Ovary (tissue), 9 donors: ENCODE results near the gene VSIG10L. TPM values are rescaled to one million over a fixed set of nuclear protein-coding genes. Genes with fewer than 3 reads are reported as not detected.

Source experiments
- DNase-seq, 5 donors: peaks; one replicate each; pipeline ENCODE4 v3.0.0-alpha.2; 2019 to 2020
- H3K27ac ChIP-seq, 2 donors: fragments of 200-600 bp; one replicate each; pipeline versions ENCODE4 v1.5.1 to v1.8.0; 2019 to 2022
- H3K27me3 ChIP-seq: fragments of 200-600 bp; one replicate; pipeline ENCODE4 v1.8.0; 2022
- H3K36me3 ChIP-seq: fragments of 200-600 bp; sonication (generic); one replicate; pipeline ENCODE4 v1.5.1; 2019
- H3K4me1 ChIP-seq: one replicate; pipeline ENCODE4 v1.8.1; 2013; ENCODE audit warnings: mild to moderate bottlenecking, moderate library complexity; ENCODE audit not compliant: insufficient read depth
- H3K4me3 ChIP-seq: fragments of 200-600 bp; sonication (generic); one replicate; pipeline ENCODE4 v1.5.1; 2017
- H3K9me3 ChIP-seq, 2 donors: fragments of 200-600 bp in 1 of 2; sonication (generic) in 1 of 2; one replicate each; pipeline versions ENCODE4 v1.5.1 to v1.8.1; 2013 to 2019; ENCODE audit warnings: mild to moderate bottlenecking in 1 of 2, moderate library complexity in 1 of 2
- CTCF ChIP-seq, 3 donors: fragments of 450-650 bp in 2 of 3; fragments of 200-600 bp in 1 of 3; IDR thresholded peaks; one replicate each; pipeline versions ENCODE4 v1.5.1 to v1.8.0; 2016 to 2022; ENCODE audit warnings: antibody characterized with exemption in 3 of 3, mild to moderate bottlenecking in 1 of 3
- EP300 ChIP-seq: sonication (generic); formaldehyde crosslinking; IDR thresholded peaks from one replicate; pipeline ENCODE4 v1.6.1; 2017; ENCODE audit warnings: antibody characterized with exemption
- POLR2A ChIP-seq: fragments of 450-650 bp; IDR thresholded peaks from one replicate; pipeline ENCODE4 v1.6.1; 2017; ENCODE audit warnings: antibody characterized with exemption, mild to moderate bottlenecking, moderate library complexity
- WGBS, 3 donors: extraction: QIAGEN DNeasy Blood & Tissue Kit in 1 of 3; methylation state at CpG; one replicate each; pipeline versions ENCODE4 v1.1.5 to v1.1.7; 2013 to 2017; 5-methylcytosine and 5-hydroxymethylcytosine counted together
- intact Hi-C, 4 donors: fragments of 100-400 bp; cut with DNase I; formaldehyde crosslinking; loops; one replicate each; pipeline versions ENCODE4 v1.11.0 to v1.15.1; 2022 to 2023
- polyA plus RNA-seq, 2 donors: library from polyadenylated mRNA; stranded (reverse); fragments of 200-250 nt in 1 of 2; fragments of 350-450 nt in 1 of 2; fragmentation: Illumina TruSeq in 1 of 2; extraction: RNeasy Lipid Tissue Mini Kit (QIAGEN cat#74804) in 1 of 2; gene quantifications; one replicate each; pipeline ENCODE4 v1.2.3, GENCODE V29; 2013 to 2014
- total RNA-seq, 7 donors: library from RNA; depleted of rRNA in 2 of 7; stranded (reverse); fragments of >200 nt in 2 of 7; fragmentation: NEBNext Ultra II Directional in 3 of 7; extraction: Animal tissue kit (Norgen Biotek cat#: 25700) in 3 of 7; gene quantifications; one replicate each; pipeline versions ENCODE4 v1.1.0 to v1.2.4, GENCODE V29; 2016 to 2023
- donor health status: DM: no; HTN: no; CAD: no; lungs with moderate emphysema.
- donor health status: DM: no; HTN: no; CAD: no.
- donor health status: Bipolar disorder and iron deficiency.
- donor health status: DM: yes; HTN: yes; CAD: no.
- donor health status: DM: no; HTN: no; CAD: no.
- donor health status: DM: yes; HTN: yes; CAD: no.

Gene VSIG10L
- total and polyA plus RNA-seq, 9 donors = 1.8 to 8.1 (median 5.4) TPM

DNA sequence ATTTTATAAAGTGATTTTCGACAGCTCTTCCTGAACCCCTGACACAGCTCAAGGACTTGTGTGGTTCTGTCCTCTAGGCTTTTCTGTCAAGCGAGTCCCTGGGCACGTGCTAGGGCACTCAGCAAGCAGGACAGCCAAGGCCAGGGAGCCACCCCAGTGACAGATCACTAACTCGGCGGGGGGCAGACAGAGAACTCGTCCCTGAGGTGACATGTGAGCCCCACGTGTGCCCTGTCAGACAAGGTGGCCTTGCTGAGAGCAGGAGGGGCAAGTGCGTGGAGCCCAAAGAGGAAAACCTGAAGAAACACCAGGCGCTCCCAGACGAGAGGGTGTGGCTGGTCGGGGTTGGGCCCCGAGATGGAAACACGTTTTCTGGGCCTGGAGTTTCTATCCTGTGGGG lies 19.3 kb upstream of the VSIG10L start:
- intact Hi-C loops = loop anchor here in 1 of 4 donors (10.0 kb wide), 1 partner anchor 344 kb away; no protein-coding TSS in a partner anchor
- H3K27ac ChIP-seq = no peak overlapping the region
- H3K27me3 ChIP-seq = no peaks in the 10 kb centered on the region
- no peaks in the 10 kb centered on the region for H3K9me3 ChIP-seq
- no peak overlapping the region for H3K4me3 ChIP-seq
- DNase-seq = no peak
- H3K36me3 ChIP-seq = no peaks in the 10 kb centered on the region
- WGBS, 3 donors = 91 to 94% (median 92%) methylated on average over 13 of the region's 13 CpGs
- peaks cover 4% of the 10 kb centered on the region for H3K4me1 ChIP-seq
- TF ChIP-seq POLR2A = no peak

DNA sequence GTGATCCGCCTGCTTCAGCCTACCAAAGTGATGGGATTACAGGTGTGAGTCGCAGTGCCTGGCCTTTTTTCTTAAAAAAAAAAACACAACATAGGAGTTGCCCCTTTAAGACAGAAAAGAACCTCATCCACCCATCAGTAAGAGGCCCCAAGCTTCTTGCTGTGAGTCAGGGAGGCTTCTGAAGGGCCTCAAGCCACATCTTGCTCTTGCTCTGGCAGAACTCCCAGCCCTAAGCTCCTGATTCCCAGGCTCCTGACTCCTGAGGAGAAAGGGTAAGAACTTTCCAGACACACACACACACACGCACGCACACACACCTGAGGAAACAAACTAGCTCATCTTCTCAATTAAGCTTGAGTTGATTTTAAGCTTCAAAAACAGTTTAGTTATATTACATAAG lies 17.4 kb upstream of the VSIG10L start:
- intact Hi-C loops = no loop called here
- Histone ChIP-seq H3K4me3 (no peak overlapping the region), H3K9me3 (no peaks in the 10 kb centered on the region), H3K27ac (no peak overlapping the region), H3K36me3 (no peaks in the 10 kb centered on the region), H3K4me1 (no peaks in the 10 kb centered on the region), H3K27me3 (no peaks in the 10 kb centered on the region)
- DNase-seq = no peak
- TF ChIP-seq CTCF (IDR thresholded peaks at IDR 0.05) (no peak), POLR2A (no peak), EP300 (no peak)
- 73 to 93% (median 88%) methylated on average over 4 of the region's 4 CpGs for WGBS, 3 donors

- no peak overlapping the region for H3K27ac ChIP-seq
Measured at GRCh38 chr19:51357952-51358351, 16.0 kb upstream of the VSIG10L start.

GRCh38 chr19:51356159-51356801 lies 14.3 kb upstream of the VSIG10L start:
- TF ChIP-seq POLR2A (no peak), EP300 (no peak), CTCF (IDR thresholded peaks at IDR 0.05) (no peak)
- DNase-seq = no peak
- no peak overlapping the region for H3K4me3 ChIP-seq
- 95 to 98% (median 97%) methylated on average over 10 of the region's 10 CpGs for WGBS, 3 donors
- no peaks in the 10 kb centered on the region for H3K4me1 ChIP-seq
- no peak overlapping the region for H3K27ac ChIP-seq
- H3K27me3 ChIP-seq = no peaks in the 10 kb centered on the region
- intact Hi-C loops = no loop called here
- no peaks in the 10 kb centered on the region for H3K9me3 ChIP-seq
- no peaks in the 10 kb centered on the region for H3K36me3 ChIP-seq

More at GRCh38 chr19:51357952-51358351, 16.0 kb upstream of the VSIG10L start:
- Histone ChIP-seq H3K36me3 (no peaks in the 10 kb centered on the region), H3K9me3 (no peaks in the 10 kb centered on the region), H3K4me1 (no peaks in the 10 kb centered on the region), H3K27me3 (no peaks in the 10 kb centered on the region), H3K4me3 (no peak overlapping the region)
- no peak for DNase-seq
- 87 to 90% (median 88%) methylated on average over 7 of the region's 7 CpGs for WGBS, 3 donors
- intact Hi-C loops = no loop called here
- TF ChIP-seq CTCF (IDR thresholded peaks at IDR 0.05) (no peak), POLR2A (no peak), EP300 (no peak)

DNA sequence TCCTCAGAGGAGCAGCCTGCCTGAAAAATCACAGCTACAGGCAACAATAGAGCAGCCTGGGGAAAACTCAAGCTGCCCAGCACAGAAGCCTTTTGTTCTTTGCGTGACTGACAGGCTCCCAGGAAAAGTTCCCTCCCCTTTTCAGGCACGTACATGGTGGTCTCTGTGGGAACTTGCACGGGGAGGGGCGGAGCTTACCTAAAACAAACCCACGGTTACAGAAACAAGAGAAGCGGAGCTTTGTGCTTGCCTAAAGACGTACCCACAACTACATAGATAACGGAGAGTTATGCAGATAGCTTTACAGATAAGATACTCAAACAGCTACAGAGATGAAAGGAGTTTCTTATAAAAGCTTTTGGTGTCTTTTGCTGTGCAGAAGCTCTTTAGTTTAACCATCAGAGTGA lies 12.8 kb upstream of the VSIG10L start:
- H3K27ac ChIP-seq = no peak overlapping the region
- no peak overlapping the region for H3K4me3 ChIP-seq
- 40 to 50% (median 41%) methylated on average over 8 of the region's 8 CpGs for WGBS, 3 donors
- no peaks in the 10 kb centered on the region for H3K27me3 ChIP-seq
- no peaks in the 10 kb centered on the region for H3K9me3 ChIP-seq
- no peaks in the 10 kb centered on the region for H3K36me3 ChIP-seq
- no peaks in the 10 kb centered on the region for H3K4me1 ChIP-seq
- intact Hi-C loops = no loop called here
- TF ChIP-seq CTCF (IDR thresholded peaks at IDR 0.05) (no peak), EP300 (no peak)
- no peak for DNase-seq
